ENCODE data around the gene SPRYD3. TPM values are rescaled to one million over a fixed set of nuclear protein-coding genes. Genes with fewer than 3 reads are reported as not detected.

Gene SPRYD3
- total RNA-seq, 1 donor: 33.0 TPM

DNA sequence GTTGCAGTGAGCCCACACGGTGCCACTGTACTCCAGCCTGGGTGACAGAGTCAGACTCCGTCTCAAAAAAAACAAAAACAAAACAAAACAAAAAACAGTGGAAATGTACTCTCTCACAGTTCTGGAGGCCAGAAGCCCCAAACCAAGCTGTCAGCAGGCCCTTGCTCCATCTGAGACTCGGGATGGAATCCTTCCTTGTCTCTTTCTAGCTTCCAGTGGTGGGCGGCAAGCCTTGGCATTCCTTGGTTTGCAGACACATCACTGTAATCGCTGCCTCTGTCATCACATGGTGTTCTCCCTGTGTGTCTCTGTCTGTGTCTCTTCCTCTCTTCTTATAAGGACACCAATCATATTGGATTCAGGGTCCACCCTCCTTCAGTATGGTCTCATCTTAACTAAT, 22.9 kb downstream of the SPRYD3 start:
- H3K4me3 ChIP-seq (ENCODE audit: low read depth, low read length): no peak overlapping the region
- no peak for DNase-seq (ENCODE audit: low read depth)
- TF ChIP-seq, protein P1, sequence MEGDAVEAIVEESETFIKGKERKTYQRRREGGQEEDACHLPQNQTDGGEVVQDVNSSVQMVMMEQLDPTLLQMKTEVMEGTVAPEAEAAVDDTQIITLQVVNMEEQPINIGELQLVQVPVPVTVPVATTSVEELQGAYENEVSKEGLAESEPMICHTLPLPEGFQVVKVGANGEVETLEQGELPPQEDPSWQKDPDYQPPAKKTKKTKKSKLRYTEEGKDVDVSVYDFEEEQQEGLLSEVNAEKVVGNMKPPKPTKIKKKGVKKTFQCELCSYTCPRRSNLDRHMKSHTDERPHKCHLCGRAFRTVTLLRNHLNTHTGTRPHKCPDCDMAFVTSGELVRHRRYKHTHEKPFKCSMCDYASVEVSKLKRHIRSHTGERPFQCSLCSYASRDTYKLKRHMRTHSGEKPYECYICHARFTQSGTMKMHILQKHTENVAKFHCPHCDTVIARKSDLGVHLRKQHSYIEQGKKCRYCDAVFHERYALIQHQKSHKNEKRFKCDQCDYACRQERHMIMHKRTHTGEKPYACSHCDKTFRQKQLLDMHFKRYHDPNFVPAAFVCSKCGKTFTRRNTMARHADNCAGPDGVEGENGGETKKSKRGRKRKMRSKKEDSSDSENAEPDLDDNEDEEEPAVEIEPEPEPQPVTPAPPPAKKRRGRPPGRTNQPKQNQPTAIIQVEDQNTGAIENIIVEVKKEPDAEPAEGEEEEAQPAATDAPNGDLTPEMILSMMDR (IDR thresholded peaks at IDR 0.05; ENCODE audit: insufficient read depth, low read length): no peak

DNA sequence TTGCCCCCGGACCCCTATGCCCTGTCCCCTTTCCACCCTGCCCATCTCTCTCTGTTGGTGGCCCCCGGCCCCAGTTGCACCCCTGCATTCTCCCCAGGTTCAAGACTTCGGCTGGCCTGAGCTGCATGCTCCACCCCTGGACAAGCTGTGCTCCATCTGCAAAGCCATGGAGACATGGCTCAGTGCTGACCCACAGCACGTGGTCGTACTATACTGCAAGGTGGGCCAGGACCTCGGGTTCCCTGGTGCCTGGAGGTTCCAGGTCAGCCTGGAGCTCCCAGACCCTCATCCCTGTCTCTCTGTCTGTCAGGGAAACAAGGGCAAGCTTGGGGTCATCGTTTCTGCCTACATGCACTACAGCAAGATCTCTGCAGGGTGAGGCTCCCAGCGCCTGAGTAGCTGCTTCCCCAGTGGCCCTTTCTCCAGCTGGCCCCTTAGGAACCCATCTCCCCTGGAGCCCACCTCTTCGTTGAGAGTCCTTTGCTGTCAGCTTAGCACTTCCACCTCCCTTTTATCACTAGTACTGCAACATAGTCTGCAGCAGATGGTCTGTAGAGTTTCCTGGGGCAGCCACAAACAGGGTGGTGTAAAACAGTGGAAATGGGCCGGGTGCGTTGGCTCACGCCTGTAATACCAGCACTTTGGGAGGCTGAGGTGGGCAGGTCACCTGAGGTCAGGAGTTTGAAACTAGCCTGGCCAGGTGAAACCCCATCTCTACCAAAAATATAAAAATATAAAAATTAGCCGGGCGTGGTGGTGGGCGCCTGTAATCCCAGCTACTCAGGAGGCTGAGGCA, 23.5 kb downstream of the SPRYD3 start:
- no peak overlapping the region for H3K4me3 ChIP-seq (ENCODE audit: low read depth, low read length)
- TF ChIP-seq, protein P1 (IDR thresholded peaks at IDR 0.05; ENCODE audit: insufficient read depth, low read length): no peak
- no peak for DNase-seq (ENCODE audit: low read depth)

DNA sequence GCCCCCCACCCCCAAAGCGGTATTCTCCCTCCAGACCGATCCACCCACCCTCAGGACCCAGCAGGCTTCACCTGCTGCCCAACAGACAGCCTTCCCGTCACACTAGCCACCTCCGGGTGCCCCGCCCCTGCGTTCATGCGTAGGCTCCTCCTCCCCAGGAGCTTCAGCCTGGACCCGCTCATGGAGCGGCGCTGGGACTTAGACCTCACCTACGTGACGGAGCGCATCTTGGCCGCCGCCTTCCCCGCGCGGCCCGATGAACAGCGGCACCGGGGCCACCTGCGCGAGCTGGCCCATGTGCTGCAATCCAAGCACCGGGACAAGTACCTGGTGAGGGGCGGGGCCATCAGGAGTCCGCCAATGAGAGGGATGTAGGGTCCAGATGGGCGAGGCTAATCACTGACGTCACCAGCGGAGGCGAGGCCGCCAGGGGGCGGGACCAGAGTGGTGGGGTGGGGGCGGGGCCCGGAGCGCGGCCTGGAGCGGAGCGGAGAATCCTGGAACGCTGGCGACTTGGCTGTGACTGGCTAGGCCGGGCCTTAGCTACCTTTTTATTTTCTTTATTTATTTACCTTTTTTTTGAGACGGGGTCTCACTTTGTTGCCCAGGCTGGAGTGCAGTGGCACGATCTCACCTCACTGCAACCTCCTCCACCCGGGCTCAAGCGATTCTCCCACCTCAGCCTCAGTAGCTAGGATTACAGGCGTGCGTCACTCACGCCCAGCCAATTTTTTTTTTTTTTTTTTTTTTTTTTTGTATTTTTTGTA, 24.9 kb downstream of the SPRYD3 start:
- H3K4me3 ChIP-seq (ENCODE audit: low read depth, low read length): peak overlapping the region; percentile 25
- DNase-seq (ENCODE audit: low read depth): peak; percentile 83
- TF ChIP-seq, protein P1 (IDR thresholded peaks at IDR 0.05; ENCODE audit: insufficient read depth, low read length): no peak

DNA sequence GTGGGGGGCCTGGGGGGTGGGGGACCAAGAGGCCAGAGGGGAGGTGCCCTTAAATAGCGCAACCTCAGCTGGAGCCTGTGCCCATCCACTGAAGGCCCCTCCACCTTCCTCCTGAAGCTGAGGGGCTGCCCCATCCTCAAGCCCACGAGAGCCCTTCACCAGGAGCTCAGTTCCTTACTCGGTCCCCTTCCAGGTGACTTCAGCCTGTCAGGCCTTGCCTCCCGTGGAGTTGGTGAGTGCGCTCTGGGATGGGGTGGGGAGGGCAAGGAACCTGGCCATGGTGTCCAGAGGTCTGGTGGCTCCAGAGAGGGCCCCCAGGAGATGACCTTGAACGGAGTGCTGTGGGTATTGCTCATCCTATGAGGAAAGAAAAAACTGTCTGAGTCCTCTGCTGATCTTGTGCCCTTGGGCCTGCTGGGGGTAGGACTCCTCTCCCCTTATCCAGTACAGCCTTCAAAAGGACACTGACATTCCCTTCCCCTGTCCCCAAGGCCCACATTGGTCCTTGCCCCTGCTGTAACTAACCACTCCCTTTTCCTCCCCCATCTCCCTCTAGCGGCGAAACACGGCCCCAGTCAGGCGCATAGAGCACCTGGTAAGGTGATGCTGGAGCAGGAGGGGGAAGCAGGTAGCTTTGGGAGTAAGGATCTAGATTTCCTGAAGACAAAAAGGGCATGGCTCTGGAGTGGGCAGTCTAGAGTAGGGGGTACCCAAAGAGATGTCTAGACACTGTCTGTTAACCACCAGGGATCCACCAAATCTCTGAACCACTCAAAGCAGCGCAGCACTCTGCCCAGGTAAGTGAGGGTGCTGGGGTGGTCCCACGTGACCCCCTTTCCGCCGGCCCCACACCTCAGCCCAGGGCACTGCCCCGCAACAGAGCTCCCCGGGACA, 25.7 kb downstream of the SPRYD3 start:
- DNase-seq (ENCODE audit: low read depth): no peak
- H3K4me3 ChIP-seq (ENCODE audit: low read depth, low read length): peak overlapping the region; percentile 33
- TF ChIP-seq, protein P1 (IDR thresholded peaks at IDR 0.05; ENCODE audit: insufficient read depth, low read length): peak; percentile 67

GRCh38 chr12:53052419-53053217, 26.6 kb downstream of the SPRYD3 start:
- H3K4me3 ChIP-seq (ENCODE audit: low read depth, low read length): peak overlapping the region; percentile 88
- peak; percentile 86 for DNase-seq (ENCODE audit: low read depth)
- TF ChIP-seq, protein P1 (IDR thresholded peaks at IDR 0.05; ENCODE audit: insufficient read depth, low read length): no peak
